Measurements from ENCODE around the gene KCNH1. TPM values are rescaled to one million over a fixed set of nuclear protein-coding genes. Genes with fewer than 3 reads are reported as not detected.

Gene KCNH1
- total and polyA plus RNA-seq, 2 experiments from 2014 or later: 0.28 TPM; not detected in 1

DNA sequence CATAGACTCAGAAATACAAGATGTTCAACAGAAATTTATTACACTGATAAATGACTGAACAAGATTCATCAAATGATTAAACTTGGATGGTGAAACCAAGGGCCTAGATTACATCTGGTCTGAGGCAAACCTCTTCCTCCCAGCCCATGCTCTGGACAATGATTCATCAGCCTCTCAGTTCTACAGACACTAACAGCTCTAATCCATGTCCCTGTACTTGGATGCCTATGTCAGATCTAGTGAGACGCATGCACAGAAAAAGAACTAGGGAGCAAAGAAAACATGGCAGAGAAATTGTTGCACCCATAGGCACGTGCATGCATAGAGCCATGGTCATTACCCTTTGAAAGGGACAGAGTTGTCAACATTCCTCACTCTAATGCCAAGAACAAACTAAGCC, 250.1 kb downstream of the KCNH1 start:
- no peak overlapping the region for H3K4me3 Mint-ChIP-seq
- no peak overlapping the region for H3K27ac Mint-ChIP-seq
- no peaks in the 10 kb centered on the region for H4K20me1 ChIP-seq (replicated peaks; ENCODE audit: insufficient read depth)
- no peaks in the 10 kb centered on the region for H3K27me3 ChIP-seq (ENCODE audit: insufficient read depth)
- H3K4me2 ChIP-seq: no peak overlapping the region
- DNase-seq (ENCODE audit: low spot score) (no peak), ATAC-seq (no peak)
- TF ChIP-seq, protein P1, sequence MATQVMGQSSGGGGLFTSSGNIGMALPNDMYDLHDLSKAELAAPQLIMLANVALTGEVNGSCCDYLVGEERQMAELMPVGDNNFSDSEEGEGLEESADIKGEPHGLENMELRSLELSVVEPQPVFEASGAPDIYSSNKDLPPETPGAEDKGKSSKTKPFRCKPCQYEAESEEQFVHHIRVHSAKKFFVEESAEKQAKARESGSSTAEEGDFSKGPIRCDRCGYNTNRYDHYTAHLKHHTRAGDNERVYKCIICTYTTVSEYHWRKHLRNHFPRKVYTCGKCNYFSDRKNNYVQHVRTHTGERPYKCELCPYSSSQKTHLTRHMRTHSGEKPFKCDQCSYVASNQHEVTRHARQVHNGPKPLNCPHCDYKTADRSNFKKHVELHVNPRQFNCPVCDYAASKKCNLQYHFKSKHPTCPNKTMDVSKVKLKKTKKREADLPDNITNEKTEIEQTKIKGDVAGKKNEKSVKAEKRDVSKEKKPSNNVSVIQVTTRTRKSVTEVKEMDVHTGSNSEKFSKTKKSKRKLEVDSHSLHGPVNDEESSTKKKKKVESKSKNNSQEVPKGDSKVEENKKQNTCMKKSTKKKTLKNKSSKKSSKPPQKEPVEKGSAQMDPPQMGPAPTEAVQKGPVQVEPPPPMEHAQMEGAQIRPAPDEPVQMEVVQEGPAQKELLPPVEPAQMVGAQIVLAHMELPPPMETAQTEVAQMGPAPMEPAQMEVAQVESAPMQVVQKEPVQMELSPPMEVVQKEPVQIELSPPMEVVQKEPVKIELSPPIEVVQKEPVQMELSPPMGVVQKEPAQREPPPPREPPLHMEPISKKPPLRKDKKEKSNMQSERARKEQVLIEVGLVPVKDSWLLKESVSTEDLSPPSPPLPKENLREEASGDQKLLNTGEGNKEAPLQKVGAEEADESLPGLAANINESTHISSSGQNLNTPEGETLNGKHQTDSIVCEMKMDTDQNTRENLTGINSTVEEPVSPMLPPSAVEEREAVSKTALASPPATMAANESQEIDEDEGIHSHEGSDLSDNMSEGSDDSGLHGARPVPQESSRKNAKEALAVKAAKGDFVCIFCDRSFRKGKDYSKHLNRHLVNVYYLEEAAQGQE (IDR thresholded peaks at IDR 0.05; ENCODE audit: unreplicated experiment): no peak
- TF ChIP-seq EZH2phosphoT487 (IDR thresholded peaks at IDR 0.05; ENCODE audit: unreplicated experiment): no peak
- TF ChIP-seq, protein P2, sequence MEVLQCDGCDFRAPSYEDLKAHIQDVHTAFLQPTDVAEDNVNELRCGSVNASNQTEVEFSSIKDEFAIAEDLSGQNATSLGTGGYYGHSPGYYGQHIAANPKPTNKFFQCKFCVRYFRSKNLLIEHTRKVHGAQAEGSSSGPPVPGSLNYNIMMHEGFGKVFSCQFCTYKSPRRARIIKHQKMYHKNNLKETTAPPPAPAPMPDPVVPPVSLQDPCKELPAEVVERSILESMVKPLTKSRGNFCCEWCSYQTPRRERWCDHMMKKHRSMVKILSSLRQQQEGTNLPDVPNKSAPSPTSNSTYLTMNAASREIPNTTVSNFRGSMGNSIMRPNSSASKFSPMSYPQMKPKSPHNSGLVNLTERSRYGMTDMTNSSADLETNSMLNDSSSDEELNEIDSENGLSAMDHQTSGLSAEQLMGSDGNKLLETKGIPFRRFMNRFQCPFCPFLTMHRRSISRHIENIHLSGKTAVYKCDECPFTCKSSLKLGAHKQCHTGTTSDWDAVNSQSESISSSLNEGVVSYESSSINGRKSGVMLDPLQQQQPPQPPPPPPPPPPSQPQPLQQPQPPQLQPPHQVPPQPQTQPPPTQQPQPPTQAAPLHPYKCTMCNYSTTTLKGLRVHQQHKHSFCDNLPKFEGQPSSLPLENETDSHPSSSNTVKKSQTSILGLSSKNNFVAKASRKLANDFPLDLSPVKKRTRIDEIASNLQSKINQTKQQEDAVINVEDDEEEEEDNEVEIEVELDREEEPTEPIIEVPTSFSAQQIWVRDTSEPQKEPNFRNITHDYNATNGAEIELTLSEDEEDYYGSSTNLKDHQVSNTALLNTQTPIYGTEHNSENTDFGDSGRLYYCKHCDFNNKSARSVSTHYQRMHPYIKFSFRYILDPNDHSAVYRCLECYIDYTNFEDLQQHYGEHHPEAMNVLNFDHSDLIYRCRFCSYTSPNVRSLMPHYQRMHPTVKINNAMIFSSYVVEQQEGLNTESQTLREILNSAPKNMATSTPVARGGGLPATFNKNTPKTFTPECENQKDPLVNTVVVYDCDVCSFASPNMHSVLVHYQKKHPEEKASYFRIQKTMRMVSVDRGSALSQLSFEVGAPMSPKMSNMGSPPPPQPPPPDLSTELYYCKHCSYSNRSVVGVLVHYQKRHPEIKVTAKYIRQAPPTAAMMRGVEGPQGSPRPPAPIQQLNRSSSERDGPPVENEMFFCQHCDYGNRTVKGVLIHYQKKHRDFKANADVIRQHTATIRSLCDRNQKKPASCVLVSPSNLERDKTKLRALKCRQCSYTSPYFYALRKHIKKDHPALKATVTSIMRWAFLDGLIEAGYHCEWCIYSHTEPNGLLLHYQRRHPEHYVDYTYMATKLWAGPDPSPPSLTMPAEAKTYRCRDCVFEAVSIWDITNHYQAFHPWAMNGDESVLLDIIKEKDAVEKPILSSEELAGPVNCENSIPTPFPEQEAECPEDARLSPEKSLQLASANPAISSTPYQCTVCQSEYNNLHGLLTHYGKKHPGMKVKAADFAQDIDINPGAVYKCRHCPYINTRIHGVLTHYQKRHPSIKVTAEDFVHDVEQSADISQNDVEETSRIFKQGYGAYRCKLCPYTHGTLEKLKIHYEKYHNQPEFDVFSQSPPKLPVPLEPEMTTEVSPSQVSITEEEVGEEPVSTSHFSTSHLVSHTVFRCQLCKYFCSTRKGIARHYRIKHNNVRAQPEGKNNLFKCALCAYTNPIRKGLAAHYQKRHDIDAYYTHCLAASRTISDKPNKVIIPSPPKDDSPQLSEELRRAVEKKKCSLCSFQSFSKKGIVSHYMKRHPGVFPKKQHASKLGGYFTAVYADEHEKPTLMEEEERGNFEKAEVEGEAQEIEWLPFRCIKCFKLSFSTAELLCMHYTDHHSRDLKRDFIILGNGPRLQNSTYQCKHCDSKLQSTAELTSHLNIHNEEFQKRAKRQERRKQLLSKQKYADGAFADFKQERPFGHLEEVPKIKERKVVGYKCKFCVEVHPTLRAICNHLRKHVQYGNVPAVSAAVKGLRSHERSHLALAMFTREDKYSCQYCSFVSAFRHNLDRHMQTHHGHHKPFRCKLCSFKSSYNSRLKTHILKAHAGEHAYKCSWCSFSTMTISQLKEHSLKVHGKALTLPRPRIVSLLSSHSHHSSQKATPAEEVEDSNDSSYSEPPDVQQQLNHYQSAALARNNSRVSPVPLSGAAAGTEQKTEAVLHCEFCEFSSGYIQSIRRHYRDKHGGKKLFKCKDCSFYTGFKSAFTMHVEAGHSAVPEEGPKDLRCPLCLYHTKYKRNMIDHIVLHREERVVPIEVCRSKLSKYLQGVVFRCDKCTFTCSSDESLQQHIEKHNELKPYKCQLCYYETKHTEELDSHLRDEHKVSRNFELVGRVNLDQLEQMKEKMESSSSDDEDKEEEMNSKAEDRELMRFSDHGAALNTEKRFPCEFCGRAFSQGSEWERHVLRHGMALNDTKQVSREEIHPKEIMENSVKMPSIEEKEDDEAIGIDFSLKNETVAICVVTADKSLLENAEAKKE (CRISPR knock-in tag; IDR thresholded peaks at IDR 0.05): no peak
- TF ChIP-seq NANOG (IDR thresholded peaks at IDR 0.05; ENCODE audit: borderline replicate concordance): no peak
- TF ChIP-seq, protein P3, sequence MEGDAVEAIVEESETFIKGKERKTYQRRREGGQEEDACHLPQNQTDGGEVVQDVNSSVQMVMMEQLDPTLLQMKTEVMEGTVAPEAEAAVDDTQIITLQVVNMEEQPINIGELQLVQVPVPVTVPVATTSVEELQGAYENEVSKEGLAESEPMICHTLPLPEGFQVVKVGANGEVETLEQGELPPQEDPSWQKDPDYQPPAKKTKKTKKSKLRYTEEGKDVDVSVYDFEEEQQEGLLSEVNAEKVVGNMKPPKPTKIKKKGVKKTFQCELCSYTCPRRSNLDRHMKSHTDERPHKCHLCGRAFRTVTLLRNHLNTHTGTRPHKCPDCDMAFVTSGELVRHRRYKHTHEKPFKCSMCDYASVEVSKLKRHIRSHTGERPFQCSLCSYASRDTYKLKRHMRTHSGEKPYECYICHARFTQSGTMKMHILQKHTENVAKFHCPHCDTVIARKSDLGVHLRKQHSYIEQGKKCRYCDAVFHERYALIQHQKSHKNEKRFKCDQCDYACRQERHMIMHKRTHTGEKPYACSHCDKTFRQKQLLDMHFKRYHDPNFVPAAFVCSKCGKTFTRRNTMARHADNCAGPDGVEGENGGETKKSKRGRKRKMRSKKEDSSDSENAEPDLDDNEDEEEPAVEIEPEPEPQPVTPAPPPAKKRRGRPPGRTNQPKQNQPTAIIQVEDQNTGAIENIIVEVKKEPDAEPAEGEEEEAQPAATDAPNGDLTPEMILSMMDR (conservative IDR thresholded peaks at IDR 0.05; ENCODE audit: low read depth in 2 of 2): no peak
- no peak for TF ChIP-seq POLR2AphosphoS5 (IDR thresholded peaks at IDR 0.05; ENCODE audit: low read depth)
- TF ChIP-seq EZH2 (IDR thresholded peaks at IDR 0.05; ENCODE audit: low read depth, unreplicated experiment): no peak
- TF ChIP-seq, protein P4, sequence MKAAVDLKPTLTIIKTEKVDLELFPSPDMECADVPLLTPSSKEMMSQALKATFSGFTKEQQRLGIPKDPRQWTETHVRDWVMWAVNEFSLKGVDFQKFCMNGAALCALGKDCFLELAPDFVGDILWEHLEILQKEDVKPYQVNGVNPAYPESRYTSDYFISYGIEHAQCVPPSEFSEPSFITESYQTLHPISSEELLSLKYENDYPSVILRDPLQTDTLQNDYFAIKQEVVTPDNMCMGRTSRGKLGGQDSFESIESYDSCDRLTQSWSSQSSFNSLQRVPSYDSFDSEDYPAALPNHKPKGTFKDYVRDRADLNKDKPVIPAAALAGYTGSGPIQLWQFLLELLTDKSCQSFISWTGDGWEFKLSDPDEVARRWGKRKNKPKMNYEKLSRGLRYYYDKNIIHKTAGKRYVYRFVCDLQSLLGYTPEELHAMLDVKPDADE (IDR thresholded peaks at IDR 0.05): no peak
- H3K9me3 Mint-ChIP-seq: no peaks in the 10 kb centered on the region
- H3K27me3 Mint-ChIP-seq (ENCODE audit: insufficient read depth, low read depth, poor library complexity): no peaks in the 10 kb centered on the region
- no peak overlapping the region for H3K27ac ChIP-seq (ENCODE audit: low read depth)
- no peaks in the 10 kb centered on the region for H3K79me2 ChIP-seq (replicated peaks; ENCODE audit: insufficient read depth)
- H3K36me3 Mint-ChIP-seq (ENCODE audit: low read depth): no peaks in the 10 kb centered on the region
- H3K4me3 ChIP-seq: no peak overlapping the region
- H3F3A ChIP-seq (replicated peaks; ENCODE audit: low read depth): no peaks in the 10 kb centered on the region
- H3K4me1 Mint-ChIP-seq: peaks cover 8% of the 10 kb centered on the region
- H2AFZ ChIP-seq: no peak overlapping the region
- no peaks in the 10 kb centered on the region for H3K4me1 ChIP-seq (ENCODE audit: insufficient read depth)
- H3K9me2 ChIP-seq (ENCODE audit: insufficient read depth): peaks cover 10% of the 10 kb centered on the region; the same call in 1 of the 2 replicates
- no peaks in the 10 kb centered on the region for H3K36me3 ChIP-seq (ENCODE audit: insufficient read depth)

Data from GM23338 (cell line).